HL-60 (cell line): ENCODE data around the gene LHCGR.

Source experiments
- CTCF ChIP-seq: IDR thresholded peaks from one replicate; pipeline ENCODE4 v1.5.1; 2011; ENCODE audit warnings: low read length, control low read depth, inconsistent platforms; ENCODE audit not compliant: insufficient read depth
- GABPA ChIP-seq: IDR thresholded peaks from 2 replicates; pipeline ENCODE4 v1.6.1; 2012; ENCODE audit warnings: low read depth
- POLR2AphosphoS5 ChIP-seq: IDR thresholded peaks from 2 replicates; pipeline ENCODE4 v1.6.1; 2012; ENCODE audit warnings: low read depth
- REST ChIP-seq: IDR thresholded peaks from 2 replicates; pipeline ENCODE4 v1.6.1; 2012; ENCODE audit warnings: low read depth; ENCODE audit not compliant: insufficient replicate concordance

- TF ChIP-seq CTCF (no peak), POLR2AphosphoS5 (no peak), REST (no peak), GABPA (no peak)
These were observed 22.4 kb downstream of the LHCGR start for GRCh38 chr2:48733067-48733503.
